SK-N-SH (cell line): Measurements from ENCODE around the gene CILP.

Experiments
- CTCF ChIP-seq: fragments of 200-600 bp; sonication (generic); IDR thresholded peaks from 2 replicates; pipeline ENCODE4 v1.6.1; 2017; ENCODE audit warnings: antibody characterized with exemption, mild to moderate bottlenecking, moderate library complexity
- FOXJ3 ChIP-seq: sonication (generic); formaldehyde crosslinking; IDR thresholded peaks from 2 replicates; pipeline ENCODE4 v1.5.1; 2020; ENCODE audit warnings: mild to moderate bottlenecking, missing genetic modification reagents
- IRF3 ChIP-seq: fragments of 150-350 bp; IDR thresholded peaks from 2 replicates; pipeline ENCODE4 v1.6.1; 2016; ENCODE audit warnings: mild to moderate bottlenecking, low read depth, low read length
- MAX ChIP-seq: IDR thresholded peaks from 2 replicates; pipeline ENCODE4 v1.4.0; 2012; ENCODE audit warnings: low read depth
- POLR2AphosphoS5 ChIP-seq: IDR thresholded peaks from 2 replicates; pipeline ENCODE4 v1.6.1; 2012; ENCODE audit warnings: low read depth, low read length
- RAD21 ChIP-seq: IDR thresholded peaks from 2 replicates; pipeline ENCODE4 v1.6.1; 2012; ENCODE audit warnings: mild to moderate bottlenecking, low read length
- REST ChIP-seq: IDR thresholded peaks from 2 replicates; pipeline ENCODE4 v1.6.1; 2012; ENCODE audit warnings: mild to moderate bottlenecking, low read depth, low read length, moderate library complexity
- SMC3 ChIP-seq: IDR thresholded peaks from 2 replicates; pipeline ENCODE4 v1.6.1; 2012; ENCODE audit warnings: low read depth, low read length, improper control_type of control experiment
- TAF1 ChIP-seq: IDR thresholded peaks from 2 replicates; pipeline ENCODE4 v1.6.1; 2012; ENCODE audit warnings: low read depth, mild to moderate bottlenecking, low read length, moderate library complexity, borderline replicate concordance
- TCF12 ChIP-seq: IDR thresholded peaks from 2 replicates; pipeline ENCODE4 v1.4.0; 2012
- USF2 ChIP-seq: fragments of 150-350 bp; IDR thresholded peaks from 2 replicates; pipeline ENCODE4 v1.6.1; 2017; ENCODE audit warnings: antibody characterized with exemption, low read length, low read depth, borderline replicate concordance

- no peak for TF ChIP-seq IRF3
- no peak for TF ChIP-seq CTCF
- TF ChIP-seq SMC3, result no peak
- TF ChIP-seq RAD21, result no peak; the same call in 1 of the 2 replicates
- no peak for TF ChIP-seq TCF12
- TF ChIP-seq POLR2AphosphoS5, result no peak
- TF ChIP-seq USF2, result no peak
- TF ChIP-seq REST, result no peak
- no peak for TF ChIP-seq MAX
- TF ChIP-seq FOXJ3 (CRISPR knock-in tag), result no peak
- no peak for TF ChIP-seq TAF1
Measured at GRCh38 chr15:65211482-65211982, 259 bp upstream of the CILP start.
